WTC11 (cell line): ENCODE results near the gene ZIC2.

Experiments used
- FOXP1 ChIP-seq: sonication (generic); formaldehyde crosslinking; IDR thresholded peaks from 2 replicates; pipeline ENCODE4 v1.8.0; 2022; ENCODE audit warnings: missing genetic modification reagents, mild to moderate bottlenecking, moderate library complexity, borderline replicate concordance
- KAT7 ChIP-seq: sonication (generic); formaldehyde crosslinking; IDR thresholded peaks from 2 replicates; pipeline ENCODE4 v1.8.1; 2023; ENCODE audit warnings: missing genetic modification reagents, mild to moderate bottlenecking, borderline replicate concordance
- NR3C1 ChIP-seq: sonication (generic); formaldehyde crosslinking; conservative IDR thresholded peaks from 2 replicates; pipeline ENCODE4 v1.8.1; 2023; ENCODE audit warnings: low read depth, mild to moderate bottlenecking, missing genetic modification reagents
- TCF7 ChIP-seq: sonication (generic); formaldehyde crosslinking; IDR thresholded peaks from 2 replicates; pipeline ENCODE4 v1.8.0; 2022; ENCODE audit warnings: mild to moderate bottlenecking, low read depth, missing genetic modification reagents, moderate library complexity
- ZBTB21 ChIP-seq: sonication (generic); formaldehyde crosslinking; IDR thresholded peaks from 2 replicates; pipeline ENCODE4 v1.8.1; 2023; ENCODE audit warnings: mild to moderate bottlenecking, missing genetic modification reagents, borderline replicate concordance
- ZNF232 ChIP-seq: sonication (generic); formaldehyde crosslinking; IDR thresholded peaks from 2 replicates; pipeline ENCODE4 v1.8.0; 2022; ENCODE audit warnings: mild to moderate bottlenecking, missing genetic modification reagents
- TF ChIP-seq, protein P1 (sequence below): fragments of 200-600 bp; IDR thresholded peaks from 2 replicates; pipeline ENCODE4 v1.8.0; 2022; ENCODE audit warnings: antibody characterized with exemption
- TF ChIP-seq, protein P2 (sequence below): sonication (generic); formaldehyde crosslinking; IDR thresholded peaks from 2 replicates; pipeline ENCODE4 v1.8.1; 2023; ENCODE audit warnings: mild to moderate bottlenecking, missing genetic modification reagents, moderate library complexity
- TF ChIP-seq, protein P3 (sequence below): sonication (generic); formaldehyde crosslinking; IDR thresholded peaks from 2 replicates; pipeline ENCODE4 v1.8.1; 2022; ENCODE audit warnings: missing genetic modification reagents, borderline replicate concordance

DNA sequence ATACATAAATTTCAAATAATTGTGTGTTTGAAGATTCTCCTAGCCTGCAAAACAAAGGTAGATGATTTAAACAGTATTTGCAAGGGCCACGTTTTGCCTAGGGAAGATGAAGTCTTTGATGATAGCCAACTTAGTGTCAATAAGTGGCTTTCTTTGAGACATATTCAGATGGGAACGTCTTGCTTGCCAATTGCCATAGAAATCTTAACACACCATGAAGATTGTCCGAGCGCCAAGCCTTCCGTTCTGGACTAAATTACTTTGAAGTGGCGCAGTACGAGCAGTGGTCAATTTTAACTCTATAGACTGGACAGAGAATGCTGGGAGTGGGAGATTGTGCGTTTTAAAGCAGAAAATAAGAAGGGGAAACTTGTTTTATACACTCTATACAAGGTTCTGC is 19.9 kb upstream of the ZIC2 start:
- TF ChIP-seq, protein P1, sequence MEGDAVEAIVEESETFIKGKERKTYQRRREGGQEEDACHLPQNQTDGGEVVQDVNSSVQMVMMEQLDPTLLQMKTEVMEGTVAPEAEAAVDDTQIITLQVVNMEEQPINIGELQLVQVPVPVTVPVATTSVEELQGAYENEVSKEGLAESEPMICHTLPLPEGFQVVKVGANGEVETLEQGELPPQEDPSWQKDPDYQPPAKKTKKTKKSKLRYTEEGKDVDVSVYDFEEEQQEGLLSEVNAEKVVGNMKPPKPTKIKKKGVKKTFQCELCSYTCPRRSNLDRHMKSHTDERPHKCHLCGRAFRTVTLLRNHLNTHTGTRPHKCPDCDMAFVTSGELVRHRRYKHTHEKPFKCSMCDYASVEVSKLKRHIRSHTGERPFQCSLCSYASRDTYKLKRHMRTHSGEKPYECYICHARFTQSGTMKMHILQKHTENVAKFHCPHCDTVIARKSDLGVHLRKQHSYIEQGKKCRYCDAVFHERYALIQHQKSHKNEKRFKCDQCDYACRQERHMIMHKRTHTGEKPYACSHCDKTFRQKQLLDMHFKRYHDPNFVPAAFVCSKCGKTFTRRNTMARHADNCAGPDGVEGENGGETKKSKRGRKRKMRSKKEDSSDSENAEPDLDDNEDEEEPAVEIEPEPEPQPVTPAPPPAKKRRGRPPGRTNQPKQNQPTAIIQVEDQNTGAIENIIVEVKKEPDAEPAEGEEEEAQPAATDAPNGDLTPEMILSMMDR, result no peak
- TF ChIP-seq ZBTB21 (CRISPR knock-in tag), result no peak
- TF ChIP-seq, protein P2, sequence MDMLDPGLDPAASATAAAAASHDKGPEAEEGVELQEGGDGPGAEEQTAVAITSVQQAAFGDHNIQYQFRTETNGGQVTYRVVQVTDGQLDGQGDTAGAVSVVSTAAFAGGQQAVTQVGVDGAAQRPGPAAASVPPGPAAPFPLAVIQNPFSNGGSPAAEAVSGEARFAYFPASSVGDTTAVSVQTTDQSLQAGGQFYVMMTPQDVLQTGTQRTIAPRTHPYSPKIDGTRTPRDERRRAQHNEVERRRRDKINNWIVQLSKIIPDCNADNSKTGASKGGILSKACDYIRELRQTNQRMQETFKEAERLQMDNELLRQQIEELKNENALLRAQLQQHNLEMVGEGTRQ (CRISPR knock-in tag), result no peak
- TF ChIP-seq, protein P3, sequence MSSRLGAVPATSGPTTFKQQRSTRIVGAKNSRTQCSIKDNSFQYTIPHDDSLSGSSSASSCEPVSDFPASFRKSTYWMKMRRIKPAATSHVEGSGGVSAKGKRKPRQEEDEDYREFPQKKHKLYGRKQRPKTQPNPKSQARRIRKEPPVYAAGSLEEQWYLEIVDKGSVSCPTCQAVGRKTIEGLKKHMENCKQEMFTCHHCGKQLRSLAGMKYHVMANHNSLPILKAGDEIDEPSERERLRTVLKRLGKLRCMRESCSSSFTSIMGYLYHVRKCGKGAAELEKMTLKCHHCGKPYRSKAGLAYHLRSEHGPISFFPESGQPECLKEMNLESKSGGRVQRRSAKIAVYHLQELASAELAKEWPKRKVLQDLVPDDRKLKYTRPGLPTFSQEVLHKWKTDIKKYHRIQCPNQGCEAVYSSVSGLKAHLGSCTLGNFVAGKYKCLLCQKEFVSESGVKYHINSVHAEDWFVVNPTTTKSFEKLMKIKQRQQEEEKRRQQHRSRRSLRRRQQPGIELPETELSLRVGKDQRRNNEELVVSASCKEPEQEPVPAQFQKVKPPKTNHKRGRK (CRISPR knock-in tag), result no peak
- no peak for TF ChIP-seq KAT7 (CRISPR knock-in tag)
- TF ChIP-seq NR3C1 (CRISPR knock-in tag), result no peak
- no peak for TF ChIP-seq FOXP1 (CRISPR knock-in tag)
- TF ChIP-seq TCF7, result no peak
- TF ChIP-seq ZNF232, result no peak
